OCI-LY3 (cell line): Measurements from ENCODE around the gene GNG12.

Experiments used
- EZH2phosphoT487 ChIP-seq: fragments of 200-600 bp; shearing (Covaris generic); IDR thresholded peaks from 2 replicates; pipeline ENCODE4 v1.6.1; 2018; ENCODE audit warnings: antibody characterized with exemption, mixed run types, low read depth
- TF ChIP-seq, protein P1 (sequence below): fragments of 200-600, 300-600 bp; sonication (generic); IDR thresholded peaks from 2 replicates; pipeline ENCODE4 v1.5.1; 2014; ENCODE audit warnings: antibody characterized with exemption, low read length, low read depth

DNA sequence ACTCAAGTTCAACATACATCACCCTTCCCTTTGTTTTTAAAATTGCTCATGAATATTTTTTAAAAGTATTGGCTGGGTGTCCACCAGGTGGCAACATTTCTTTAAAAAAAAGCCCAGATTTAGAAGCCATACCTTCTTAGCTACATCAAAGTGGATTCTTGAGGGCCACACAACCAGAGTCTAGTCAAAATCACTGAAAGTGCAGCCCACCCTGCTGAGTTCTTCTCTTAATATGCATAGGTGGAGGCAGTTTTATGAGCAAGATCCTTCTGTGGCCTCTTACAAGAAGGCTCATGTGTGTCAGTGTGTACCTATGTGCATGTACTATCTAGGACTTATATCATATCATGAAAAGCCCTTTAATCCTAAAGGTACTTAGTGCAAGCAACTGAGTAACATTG lies 16.9 kb upstream of the GNG12 start:
- TF ChIP-seq, protein P1, sequence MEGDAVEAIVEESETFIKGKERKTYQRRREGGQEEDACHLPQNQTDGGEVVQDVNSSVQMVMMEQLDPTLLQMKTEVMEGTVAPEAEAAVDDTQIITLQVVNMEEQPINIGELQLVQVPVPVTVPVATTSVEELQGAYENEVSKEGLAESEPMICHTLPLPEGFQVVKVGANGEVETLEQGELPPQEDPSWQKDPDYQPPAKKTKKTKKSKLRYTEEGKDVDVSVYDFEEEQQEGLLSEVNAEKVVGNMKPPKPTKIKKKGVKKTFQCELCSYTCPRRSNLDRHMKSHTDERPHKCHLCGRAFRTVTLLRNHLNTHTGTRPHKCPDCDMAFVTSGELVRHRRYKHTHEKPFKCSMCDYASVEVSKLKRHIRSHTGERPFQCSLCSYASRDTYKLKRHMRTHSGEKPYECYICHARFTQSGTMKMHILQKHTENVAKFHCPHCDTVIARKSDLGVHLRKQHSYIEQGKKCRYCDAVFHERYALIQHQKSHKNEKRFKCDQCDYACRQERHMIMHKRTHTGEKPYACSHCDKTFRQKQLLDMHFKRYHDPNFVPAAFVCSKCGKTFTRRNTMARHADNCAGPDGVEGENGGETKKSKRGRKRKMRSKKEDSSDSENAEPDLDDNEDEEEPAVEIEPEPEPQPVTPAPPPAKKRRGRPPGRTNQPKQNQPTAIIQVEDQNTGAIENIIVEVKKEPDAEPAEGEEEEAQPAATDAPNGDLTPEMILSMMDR, result peak; percentile 50
- TF ChIP-seq EZH2phosphoT487, result no peak
